Prostate gland (tissue), 2 donors: ENCODE data around the gene SSTR3.

Experiments
- POLR2AphosphoS5 ChIP-seq: sonication (generic); formaldehyde crosslinking; IDR thresholded peaks from one replicate; pipeline ENCODE4 v1.6.1; 2017; ENCODE audit warnings: antibody characterized with exemption
- TF ChIP-seq, protein P1 (sequence below), 4 experiments: fragments of 200-600 bp in 2 of 4; fragments of 450-650 bp in 2 of 4; sonication (generic) in 2 of 4; IDR thresholded peaks; 1 replicate in 3 of 4; 2 replicates in 1 of 4; pipeline ENCODE4 v1.5.1; 2016 to 2019; ENCODE audit warnings: antibody characterized with exemption in 4 of 4, mild to moderate bottlenecking in 2 of 4, moderate library complexity in 2 of 4

DNA sequence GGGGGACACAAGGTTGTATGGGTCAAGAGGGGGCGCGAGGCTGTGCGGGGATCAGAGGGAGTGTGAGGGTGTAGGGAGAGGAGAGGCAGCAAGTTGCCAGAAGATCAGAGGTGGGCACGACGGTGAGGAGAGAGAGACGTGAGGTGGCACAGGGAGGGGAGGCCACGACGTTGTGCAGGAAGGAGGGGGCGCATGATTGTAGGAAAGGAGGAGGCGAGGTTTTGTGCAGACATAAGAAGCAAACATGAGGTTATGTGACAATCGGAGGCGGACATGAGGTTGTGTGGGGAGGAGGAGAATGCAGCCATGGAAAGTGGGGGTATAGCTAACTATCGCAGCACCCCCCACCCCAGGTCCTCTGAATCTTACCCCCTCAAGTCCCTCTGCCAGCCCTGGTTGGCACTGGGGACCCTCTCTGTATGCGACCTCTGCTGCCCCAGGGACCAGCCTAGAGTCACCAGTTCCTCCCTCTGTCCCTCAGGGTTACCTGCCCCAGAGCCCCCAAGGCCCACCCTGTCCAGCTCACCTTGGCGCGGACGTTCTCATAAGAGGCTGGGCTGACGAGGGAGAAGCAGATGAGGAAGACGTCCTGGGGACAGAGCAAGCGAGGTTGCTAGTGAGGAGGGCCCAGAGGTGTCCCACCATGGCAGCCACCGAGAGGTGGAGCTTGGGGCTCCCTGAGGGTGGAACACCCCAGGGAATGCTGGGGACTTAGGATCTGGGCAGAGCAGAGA is 19.3 kb upstream of the SSTR3 start:
- TF ChIP-seq, protein P1, sequence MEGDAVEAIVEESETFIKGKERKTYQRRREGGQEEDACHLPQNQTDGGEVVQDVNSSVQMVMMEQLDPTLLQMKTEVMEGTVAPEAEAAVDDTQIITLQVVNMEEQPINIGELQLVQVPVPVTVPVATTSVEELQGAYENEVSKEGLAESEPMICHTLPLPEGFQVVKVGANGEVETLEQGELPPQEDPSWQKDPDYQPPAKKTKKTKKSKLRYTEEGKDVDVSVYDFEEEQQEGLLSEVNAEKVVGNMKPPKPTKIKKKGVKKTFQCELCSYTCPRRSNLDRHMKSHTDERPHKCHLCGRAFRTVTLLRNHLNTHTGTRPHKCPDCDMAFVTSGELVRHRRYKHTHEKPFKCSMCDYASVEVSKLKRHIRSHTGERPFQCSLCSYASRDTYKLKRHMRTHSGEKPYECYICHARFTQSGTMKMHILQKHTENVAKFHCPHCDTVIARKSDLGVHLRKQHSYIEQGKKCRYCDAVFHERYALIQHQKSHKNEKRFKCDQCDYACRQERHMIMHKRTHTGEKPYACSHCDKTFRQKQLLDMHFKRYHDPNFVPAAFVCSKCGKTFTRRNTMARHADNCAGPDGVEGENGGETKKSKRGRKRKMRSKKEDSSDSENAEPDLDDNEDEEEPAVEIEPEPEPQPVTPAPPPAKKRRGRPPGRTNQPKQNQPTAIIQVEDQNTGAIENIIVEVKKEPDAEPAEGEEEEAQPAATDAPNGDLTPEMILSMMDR (IDR thresholded peaks at IDR 0.05): no peak
- no peak for TF ChIP-seq POLR2AphosphoS5
